Mononuclear cell (primary cell): ENCODE results near the gene CCDC85C. TPM values are rescaled to one million over a fixed set of nuclear protein-coding genes. Genes with fewer than 3 reads are reported as not detected.

Experiments
- H3K27me3 ChIP-seq: 2 replicates; pipeline ENCODE4 v1.6.0; 2011; ENCODE audit warnings: low read length, control low read depth; ENCODE audit not compliant: insufficient read depth
- H3K4me1 ChIP-seq: 2 replicates; pipeline ENCODE4 v1.5.1; 2011; ENCODE audit warnings: mild to moderate bottlenecking, low read length, control low read depth; ENCODE audit not compliant: insufficient read depth
- H3K4me3 ChIP-seq: 2 replicates; pipeline ENCODE4 v1.5.1; 2011; ENCODE audit warnings: mild to moderate bottlenecking, low read length, moderate library complexity
- H3K9me3 ChIP-seq: 2 replicates; pipeline ENCODE4 v1.5.1; 2011; ENCODE audit warnings: low read depth, mild to moderate bottlenecking, control low read depth, low read length
- total RNA-seq: library from RNA; depleted of rRNA; stranded (reverse); fragments of >200 nt; gene quantifications from one replicate; pipeline ENCODE4 v1.2.3, GENCODE V29; 2012

Gene CCDC85C
- total RNA-seq, 1 donor, result 2.9 TPM

GRCh38 chr14:99602788-99603415 is 1.1 kb downstream of the CCDC85C start:
- peaks cover 16% of the 10 kb centered on the region for H3K4me1 ChIP-seq
- H3K27me3 ChIP-seq, result peaks cover 12% of the 10 kb centered on the region
- H3K9me3 ChIP-seq, result no peaks in the 10 kb centered on the region
- no peak overlapping the region for H3K4me3 ChIP-seq

DNA sequence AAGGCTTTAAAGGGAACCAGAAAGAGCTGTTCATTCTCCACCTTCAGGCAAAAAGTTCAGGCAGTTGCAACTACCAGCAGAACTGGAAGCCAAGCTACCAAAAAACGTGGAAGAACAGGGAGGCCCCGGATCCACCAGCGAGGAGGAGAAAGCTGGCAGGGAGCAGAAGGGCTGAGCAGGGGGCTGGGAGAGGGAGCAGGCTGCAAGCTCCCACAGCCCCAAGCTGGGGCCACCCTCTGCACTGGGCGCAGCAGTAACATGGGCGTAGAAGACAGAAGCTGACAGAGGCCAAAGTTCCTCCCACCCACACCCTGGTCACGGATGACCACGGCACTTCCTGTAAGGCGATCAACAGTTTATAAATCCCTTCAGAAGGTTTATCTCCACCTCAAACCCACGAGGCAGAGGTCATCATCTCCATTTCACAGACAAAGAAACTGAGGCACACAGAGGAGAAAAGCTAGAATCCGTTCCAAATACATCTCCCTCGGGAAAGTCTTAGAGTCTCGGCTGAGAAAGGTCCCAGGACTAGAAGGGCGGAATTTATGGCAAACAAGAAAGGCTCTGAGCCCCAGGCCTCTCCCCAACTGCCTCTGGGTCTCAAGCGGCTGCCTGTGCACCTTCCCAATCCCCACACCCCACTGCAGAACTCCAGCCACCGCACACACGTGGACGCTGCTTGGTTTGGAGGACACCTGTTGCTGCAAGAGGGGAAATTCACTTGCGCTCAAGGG is 1.8 kb downstream of the CCDC85C start:
- H3K4me1 ChIP-seq, result peaks cover 16% of the 10 kb centered on the region
- H3K27me3 ChIP-seq, result peaks cover 12% of the 10 kb centered on the region
- no peaks in the 10 kb centered on the region for H3K9me3 ChIP-seq
- H3K4me3 ChIP-seq, result no peak overlapping the region

DNA sequence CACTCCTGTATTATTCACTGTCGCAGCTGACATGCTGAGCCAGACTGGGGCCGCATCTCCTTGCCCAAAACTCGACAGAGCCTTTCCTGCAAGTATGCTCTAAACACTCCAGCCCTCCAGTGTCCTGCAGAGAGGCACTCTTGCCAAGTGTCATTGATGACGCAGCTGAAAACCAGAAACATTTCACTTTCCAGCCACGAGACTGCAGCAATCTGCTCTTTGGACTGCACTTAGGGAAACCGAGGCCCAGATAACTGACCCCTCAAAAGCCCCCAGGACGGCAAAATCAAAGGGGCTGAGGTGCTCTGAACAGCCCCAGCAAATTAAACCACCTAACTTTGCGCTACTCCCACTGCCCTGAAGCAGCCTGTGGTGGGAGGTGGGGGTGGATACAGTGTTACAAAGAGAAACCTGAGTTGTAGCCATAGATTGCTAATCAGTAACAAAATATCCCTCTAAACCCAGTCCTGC is 2.6 kb downstream of the CCDC85C start:
- no peaks in the 10 kb centered on the region for H3K9me3 ChIP-seq
- H3K4me1 ChIP-seq, result peaks cover 16% of the 10 kb centered on the region
- H3K4me3 ChIP-seq, result no peak overlapping the region
- peaks cover 12% of the 10 kb centered on the region for H3K27me3 ChIP-seq

DNA sequence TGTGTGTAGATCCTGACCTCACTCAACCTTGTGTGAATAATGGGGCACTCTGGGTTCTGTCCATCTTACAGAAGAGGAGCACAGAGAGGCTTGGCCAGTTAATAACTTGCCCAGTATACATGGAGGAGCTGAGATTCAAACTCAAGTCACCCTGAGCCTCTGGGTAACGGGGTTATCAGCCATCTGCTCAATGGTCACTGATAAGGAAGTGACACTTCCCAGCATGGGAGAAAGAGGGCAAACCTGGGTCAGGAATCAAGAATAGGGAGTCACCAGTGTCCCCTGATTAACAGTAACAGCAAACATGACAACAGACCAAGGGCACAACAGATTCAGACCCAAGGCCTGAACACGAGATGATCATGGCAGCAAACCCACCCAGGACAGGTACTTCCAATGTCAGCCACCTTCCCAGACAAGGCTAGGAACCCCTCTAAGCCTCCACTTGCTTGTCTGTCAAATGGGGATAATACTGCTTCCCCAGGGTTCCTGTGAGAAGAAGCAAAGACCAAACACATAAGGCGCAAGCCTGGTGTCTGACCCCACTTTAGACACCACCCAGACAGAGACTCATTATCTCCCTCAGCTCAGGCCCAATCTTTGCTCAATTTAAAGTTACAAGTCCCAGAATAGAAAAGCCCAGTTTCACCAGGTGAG is 3.6 kb downstream of the CCDC85C start:
- no peak overlapping the region for H3K4me3 ChIP-seq
- H3K27me3 ChIP-seq, result peaks cover 12% of the 10 kb centered on the region
- H3K4me1 ChIP-seq, result peaks cover 12% of the 10 kb centered on the region
- H3K9me3 ChIP-seq, result no peaks in the 10 kb centered on the region

DNA sequence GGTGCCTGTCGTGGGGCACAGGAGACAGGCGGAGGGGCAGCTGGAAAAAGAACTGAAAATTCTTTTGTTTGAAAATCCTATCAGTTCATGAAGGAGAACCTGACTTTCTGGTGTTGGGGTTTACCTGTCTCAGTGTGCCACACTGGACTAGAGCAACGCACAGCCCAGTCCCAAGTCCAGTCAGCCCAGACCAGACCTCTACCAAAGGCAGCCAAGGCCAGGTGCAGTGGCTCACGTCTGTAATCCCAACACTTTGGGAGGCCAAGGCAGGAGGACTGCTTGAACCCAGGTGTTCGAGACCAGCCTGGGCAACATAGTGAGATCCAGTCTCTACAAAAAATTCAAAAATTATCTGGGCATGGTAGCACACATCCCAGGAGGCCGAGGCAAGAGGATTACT is 4.6 kb downstream of the CCDC85C start:
- Histone ChIP-seq H3K27me3 (peaks cover 12% of the 10 kb centered on the region), H3K4me1 (peaks cover 12% of the 10 kb centered on the region), H3K4me3 (no peak overlapping the region), H3K9me3 (no peaks in the 10 kb centered on the region)

- Histone ChIP-seq H3K9me3 (no peaks in the 10 kb centered on the region), H3K27me3 (peaks cover 12% of the 10 kb centered on the region), H3K4me1 (peaks cover 12% of the 10 kb centered on the region), H3K4me3 (no peak overlapping the region)
Observed at GRCh38 chr14:99598774-99599173, 5.2 kb downstream of the CCDC85C start.

- Histone ChIP-seq H3K27me3 (peaks cover 12% of the 10 kb centered on the region), H3K4me1 (peaks cover 12% of the 10 kb centered on the region), H3K9me3 (no peaks in the 10 kb centered on the region), H3K4me3 (no peak overlapping the region)
Observed at GRCh38 chr14:99597911-99598600, 6.0 kb downstream of the CCDC85C start.

DNA sequence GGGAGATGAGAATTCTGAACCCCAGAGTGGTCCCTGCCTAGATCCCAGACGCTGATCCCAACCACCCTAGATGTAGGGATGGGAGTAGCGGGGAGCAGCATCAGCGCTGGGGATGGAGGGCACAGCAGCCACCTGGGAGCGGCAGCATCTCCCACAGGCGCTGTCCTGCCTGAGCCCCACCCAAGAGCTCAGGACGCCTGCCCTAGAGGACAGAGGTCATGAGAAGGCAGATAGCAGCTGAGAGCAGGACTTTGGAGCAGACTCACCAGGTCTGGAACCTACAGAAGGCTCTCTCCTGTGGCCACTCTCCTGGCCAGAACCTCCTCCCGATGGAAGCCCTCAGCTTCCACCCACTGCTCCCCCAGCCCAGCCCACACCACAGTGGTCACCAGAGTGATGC is 7.2 kb downstream of the CCDC85C start:
- peaks cover 3% of the 10 kb centered on the region for H3K27me3 ChIP-seq
- no peak overlapping the region for H3K4me3 ChIP-seq
- no peaks in the 10 kb centered on the region for H3K9me3 ChIP-seq
- no peaks in the 10 kb centered on the region for H3K4me1 ChIP-seq

- H3K4me3 ChIP-seq, result no peak overlapping the region
- no peaks in the 10 kb centered on the region for H3K9me3 ChIP-seq
- no peaks in the 10 kb centered on the region for H3K27me3 ChIP-seq
- H3K4me1 ChIP-seq, result no peaks in the 10 kb centered on the region
Observed at GRCh38 chr14:99596071-99596627, 7.9 kb downstream of the CCDC85C start.

DNA sequence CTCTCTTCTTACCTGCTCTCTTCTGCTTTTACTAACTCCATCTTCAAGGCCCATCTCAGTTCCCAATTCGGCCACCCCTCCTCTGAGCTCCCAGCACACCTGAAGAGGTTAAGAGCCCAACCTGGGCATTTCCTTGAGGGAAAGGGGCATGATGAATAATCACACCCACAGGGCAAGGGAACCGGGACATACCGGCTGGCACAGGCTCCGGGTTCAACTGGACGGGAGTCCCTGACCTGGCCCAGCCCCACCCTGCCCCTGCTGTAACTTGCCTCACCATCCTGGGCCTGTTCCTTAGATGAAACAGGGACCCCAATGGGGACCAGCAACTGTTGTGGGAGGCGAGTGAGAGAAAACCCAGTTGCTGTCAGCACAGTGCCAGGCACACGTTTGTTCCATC is 8.5 kb downstream of the CCDC85C start:
- Histone ChIP-seq H3K4me3 (no peak overlapping the region), H3K9me3 (no peaks in the 10 kb centered on the region), H3K27me3 (no peaks in the 10 kb centered on the region), H3K4me1 (no peaks in the 10 kb centered on the region)

GRCh38 chr14:99595034-99595433 is 9.0 kb downstream of the CCDC85C start:
- Histone ChIP-seq H3K4me3 (no peak overlapping the region), H3K9me3 (no peaks in the 10 kb centered on the region), H3K4me1 (no peaks in the 10 kb centered on the region), H3K27me3 (no peaks in the 10 kb centered on the region)

- no peak overlapping the region for H3K4me3 ChIP-seq
Observed at GRCh38 chr14:99593971-99594841, 9.8 kb downstream of the CCDC85C start.

DNA sequence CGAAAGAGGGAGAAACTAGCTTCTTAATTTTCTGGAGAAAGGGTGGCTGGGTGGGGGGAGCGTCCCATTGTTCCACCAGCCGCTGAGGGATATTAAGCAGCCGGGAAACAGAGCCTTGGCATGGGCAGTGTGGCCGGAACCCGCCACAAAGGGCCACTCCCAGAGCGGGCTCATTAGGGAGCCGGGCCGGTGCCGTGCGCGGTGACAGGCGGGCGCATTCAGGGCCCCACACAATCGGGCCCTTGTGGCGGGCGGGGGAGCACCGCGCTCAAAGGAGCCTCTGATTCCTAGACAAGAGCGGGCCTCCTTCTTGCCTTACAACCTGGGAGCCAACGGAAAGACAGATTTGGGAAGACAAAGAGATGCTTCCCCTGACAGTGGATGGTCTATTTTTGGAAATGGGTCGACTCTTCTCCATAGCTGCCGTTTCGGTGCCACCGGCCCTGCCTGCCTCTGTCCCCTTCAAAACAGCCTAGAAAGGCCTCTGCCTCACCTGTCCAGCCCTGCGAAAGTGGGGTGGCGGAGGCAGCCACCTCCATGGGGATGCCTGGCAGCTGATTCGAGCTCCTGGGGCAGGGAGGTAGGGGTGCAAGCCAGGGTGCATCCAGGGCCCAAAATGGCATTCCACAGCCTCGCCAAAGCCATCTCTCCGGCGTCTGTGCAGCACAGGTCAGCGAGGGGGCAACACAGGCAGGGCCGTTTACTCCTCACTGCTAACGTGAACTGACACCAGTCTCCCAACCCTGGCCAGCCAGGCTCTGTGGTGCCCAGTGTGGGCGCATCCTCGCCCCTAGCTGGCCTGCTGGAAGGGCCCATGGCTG is 10.9 kb downstream of the CCDC85C start:
- no peaks in the 10 kb centered on the region for H3K4me1 ChIP-seq
- no peaks in the 10 kb centered on the region for H3K9me3 ChIP-seq
- no peak overlapping the region for H3K4me3 ChIP-seq
- no peaks in the 10 kb centered on the region for H3K27me3 ChIP-seq

More at GRCh38 chr14:99593971-99594841, 9.8 kb downstream of the CCDC85C start:
- Histone ChIP-seq H3K4me1 (no peaks in the 10 kb centered on the region), H3K9me3 (no peaks in the 10 kb centered on the region), H3K27me3 (no peaks in the 10 kb centered on the region)
